GM23338 (cell line): ENCODE results near the gene NRP2. TPM values are rescaled to one million over a fixed set of nuclear protein-coding genes. Genes with fewer than 3 reads are reported as not detected.

Source experiments
- ATAC-seq: fragments of 200-7000 bp; cut with Tn5 transposase; 3 replicates; pipeline ENCODE4 v1.9.1; 2020
- DNase-seq: peaks from one replicate; pipeline ENCODE4 v3.0.0-alpha.2; 2015; ENCODE audit warnings: low spot score
- H2AFZ ChIP-seq: fragments of 200-600 bp; sonication (generic); 2 replicates; pipeline ENCODE4 v1.8.0; 2016; ENCODE audit warnings: antibody characterized with exemption, mild to moderate bottlenecking, moderate library complexity
- H3F3A ChIP-seq: fragments of 200-600 bp; sonication (generic); replicated peaks from 2 replicates; pipeline ENCODE4 v1.8.0; 2017; ENCODE audit warnings: antibody characterized with exemption, mixed run types, low read depth
- H3K27ac ChIP-seq: fragments of 200-600 bp; sonication (generic); 2 replicates; pipeline ENCODE4 v1.6.1; 2016; ENCODE audit warnings: low read depth
- H3K27me3 ChIP-seq: fragments of 200-600 bp; sonication (generic); 2 replicates; pipeline ENCODE4 v1.8.0; 2016; ENCODE audit warnings: mild to moderate bottlenecking, mixed run types, moderate library complexity; ENCODE audit not compliant: insufficient read depth
- H3K36me3 ChIP-seq: fragments of 200-600 bp; sonication (generic); 2 replicates; pipeline ENCODE4 v1.8.0; 2016; ENCODE audit warnings: mild to moderate bottlenecking; ENCODE audit not compliant: insufficient read depth
- H3K4me1 ChIP-seq: fragments of 200-600 bp; sonication (generic); 2 replicates; pipeline ENCODE4 v1.8.0; 2016; ENCODE audit warnings: mild to moderate bottlenecking, moderate library complexity; ENCODE audit not compliant: insufficient read depth
- H3K4me2 ChIP-seq: fragments of 200-600 bp; sonication (generic); 2 replicates; pipeline ENCODE4 v1.7.1; 2017; ENCODE audit warnings: mixed run types
- H3K4me3 ChIP-seq: fragments of 200-600 bp; sonication (generic); 2 replicates; pipeline ENCODE4 v1.6.1; 2016; ENCODE audit warnings: mixed run types
- H3K79me2 ChIP-seq: fragments of 200-600 bp; sonication (generic); replicated peaks from 2 replicates; pipeline ENCODE4 v1.8.0; 2017; ENCODE audit warnings: mild to moderate bottlenecking; ENCODE audit not compliant: insufficient read depth
- H3K9me2 ChIP-seq: fragments of 200-600 bp; sonication (generic); 2 replicates; pipeline ENCODE4 v1.8.0; 2017; ENCODE audit not compliant: insufficient read depth
- H4K20me1 ChIP-seq: fragments of 200-600 bp; sonication (generic); replicated peaks from 2 replicates; pipeline ENCODE4 v1.8.0; 2017; ENCODE audit warnings: mild to moderate bottlenecking; ENCODE audit not compliant: insufficient read depth
- H3K27ac Mint-ChIP-seq: 2 replicates; pipeline ENCODE4 v1.8.0; 2020; ENCODE audit warnings: inconsistent platforms, mild to moderate bottlenecking, moderate library complexity, mixed read lengths
- H3K27me3 Mint-ChIP-seq: 3 replicates; pipeline ENCODE4 v1.8.0; 2022; ENCODE audit warnings: low read depth, mild to moderate bottlenecking, moderate library complexity, mixed read lengths, inconsistent platforms; ENCODE audit not compliant: insufficient read depth, poor library complexity
- H3K36me3 Mint-ChIP-seq: 3 replicates; pipeline ENCODE4 v1.8.0; 2021; ENCODE audit warnings: low read depth, mild to moderate bottlenecking, inconsistent platforms, moderate library complexity, mixed read lengths
- H3K4me1 Mint-ChIP-seq: 3 replicates; pipeline ENCODE4 v1.8.0; 2020; ENCODE audit warnings: mild to moderate bottlenecking, inconsistent platforms, mixed read lengths
- H3K4me3 Mint-ChIP-seq: 3 replicates; pipeline ENCODE4 v1.8.0; 2021; ENCODE audit warnings: moderate library complexity, mild to moderate bottlenecking, inconsistent platforms, mixed read lengths
- H3K9me3 Mint-ChIP-seq: 3 replicates; pipeline ENCODE4 v1.8.0; 2020; ENCODE audit warnings: moderate library complexity, mild to moderate bottlenecking, inconsistent platforms, mixed read lengths
- CREB1 ChIP-seq: fragments of 250-450 bp; sonication (Bioruptor Pico); IDR thresholded peaks from 2 replicates; pipeline ENCODE4 v1.5.0; 2020; ENCODE audit warnings: low read depth, mild to moderate bottlenecking, moderate library complexity
- EZH2 ChIP-seq: fragments of 200-600 bp; sonication (generic); IDR thresholded peaks from one replicate; pipeline ENCODE4 v1.8.0; 2017; ENCODE audit warnings: antibody characterized with exemption, mild to moderate bottlenecking, low read depth; ENCODE audit not compliant: unreplicated experiment
- EZH2phosphoT487 ChIP-seq: fragments of 200-600 bp; sonication (generic); IDR thresholded peaks from one replicate; pipeline ENCODE4 v1.8.1; 2018; ENCODE audit warnings: antibody characterized with exemption; ENCODE audit not compliant: unreplicated experiment
- JUNB ChIP-seq: IDR thresholded peaks from one replicate; pipeline ENCODE4 v1.6.1; 2016; ENCODE audit warnings: antibody characterized with exemption; ENCODE audit not compliant: unreplicated experiment
- NANOG ChIP-seq: IDR thresholded peaks from 2 replicates; pipeline ENCODE4 v1.6.1; 2016; ENCODE audit warnings: antibody characterized with exemption, borderline replicate concordance
- POLR2AphosphoS5 ChIP-seq: IDR thresholded peaks from 2 replicates; pipeline ENCODE4 v1.6.1; 2016; ENCODE audit warnings: antibody characterized with exemption, low read depth
- STAT1 ChIP-seq: IDR thresholded peaks from one replicate; pipeline ENCODE4 v1.6.1; 2016; ENCODE audit warnings: antibody characterized with exemption; ENCODE audit not compliant: unreplicated experiment
- ZNF114 ChIP-seq: fragments of 250-450 bp; sonication (Bioruptor Pico); IDR thresholded peaks from 2 replicates; pipeline ENCODE4 v1.5.0; 2020; ENCODE audit warnings: mild to moderate bottlenecking, moderate library complexity
- ZNF331 ChIP-seq: fragments of 250-450 bp; sonication (Bioruptor Pico); IDR thresholded peaks from 2 replicates; pipeline ENCODE4 v1.5.0; 2020; ENCODE audit warnings: low read depth, mild to moderate bottlenecking, moderate library complexity
- polyA plus RNA-seq: library from polyadenylated mRNA; unstranded; fragments of >200 nt; fragmentation: Nextera tagmentation; extraction: Ambion mirVana; gene quantifications from 2 replicates; pipeline ENCODE4 v1.2.1, GENCODE V29; 2016
- total RNA-seq: library from RNA; depleted of rRNA; stranded (reverse); fragments of >200 nt; shearing (Covaris generic); gene quantifications from 2 replicates; pipeline ENCODE4 v1.2.3, GENCODE V29; 2014
- TF ChIP-seq, protein P1 (sequence below), 2 experiments: fragments of 200-600 bp in 1 of 2; sonication (generic) in 1 of 2; conservative IDR thresholded peaks; 2 replicates each; pipeline versions ENCODE4 v1.5.1 to v1.6.1; 2016 to 2017; ENCODE audit warnings: antibody characterized with exemption in 2 of 2, low read depth in 2 of 2, mild to moderate bottlenecking in 2 of 2, moderate library complexity in 1 of 2
- TF ChIP-seq, protein P2 (sequence below): IDR thresholded peaks from 2 replicates; pipeline ENCODE4 v1.6.1; 2016; ENCODE audit warnings: antibody characterized with exemption
- TF ChIP-seq, protein P3 (sequence below): IDR thresholded peaks from one replicate; pipeline ENCODE4 v1.6.1; 2018; ENCODE audit warnings: antibody characterized with exemption; ENCODE audit not compliant: unreplicated experiment
- TF ChIP-seq, protein P4 (sequence below): fragments of 250-450 bp; sonication (Bioruptor Pico); IDR thresholded peaks from 2 replicates; pipeline ENCODE4 v1.5.0; 2020; ENCODE audit warnings: mild to moderate bottlenecking, moderate library complexity

NRP2 gene
- total and polyA plus RNA-seq, 2 experiments from 2014 or later = 18.4 to 22.0 TPM

- no peak for ATAC-seq
- Histone ChIP-seq H2AFZ (no peak overlapping the region), H3F3A (no peaks in the 10 kb centered on the region), H3K4me3 (no peak overlapping the region), H3K9me2 (no peaks in the 10 kb centered on the region), H3K27ac (no peak overlapping the region), H4K20me1 (no peaks in the 10 kb centered on the region), H3K4me1 (no peaks in the 10 kb centered on the region; the same call in 1 of the 2 replicates), H3K36me3 (0 out of 2 replicates have a peak, but pooled peaks cover 4% of the 10 kb centered on the region), H3K4me2 (no peak overlapping the region), H3K27me3 (no peaks in the 10 kb centered on the region), H3K79me2 (no peaks in the 10 kb centered on the region)
- Mint-ChIP-seq H3K27me3 (peaks cover 10% of the 10 kb centered on the region), H3K27ac (no peak overlapping the region), H3K36me3 (no peaks in the 10 kb centered on the region), H3K4me3 (no peak overlapping the region), H3K4me1 (peaks cover 11% of the 10 kb centered on the region), H3K9me3 (no peaks in the 10 kb centered on the region)
- DNase-seq = no peak
- TF ChIP-seq, protein P1, sequence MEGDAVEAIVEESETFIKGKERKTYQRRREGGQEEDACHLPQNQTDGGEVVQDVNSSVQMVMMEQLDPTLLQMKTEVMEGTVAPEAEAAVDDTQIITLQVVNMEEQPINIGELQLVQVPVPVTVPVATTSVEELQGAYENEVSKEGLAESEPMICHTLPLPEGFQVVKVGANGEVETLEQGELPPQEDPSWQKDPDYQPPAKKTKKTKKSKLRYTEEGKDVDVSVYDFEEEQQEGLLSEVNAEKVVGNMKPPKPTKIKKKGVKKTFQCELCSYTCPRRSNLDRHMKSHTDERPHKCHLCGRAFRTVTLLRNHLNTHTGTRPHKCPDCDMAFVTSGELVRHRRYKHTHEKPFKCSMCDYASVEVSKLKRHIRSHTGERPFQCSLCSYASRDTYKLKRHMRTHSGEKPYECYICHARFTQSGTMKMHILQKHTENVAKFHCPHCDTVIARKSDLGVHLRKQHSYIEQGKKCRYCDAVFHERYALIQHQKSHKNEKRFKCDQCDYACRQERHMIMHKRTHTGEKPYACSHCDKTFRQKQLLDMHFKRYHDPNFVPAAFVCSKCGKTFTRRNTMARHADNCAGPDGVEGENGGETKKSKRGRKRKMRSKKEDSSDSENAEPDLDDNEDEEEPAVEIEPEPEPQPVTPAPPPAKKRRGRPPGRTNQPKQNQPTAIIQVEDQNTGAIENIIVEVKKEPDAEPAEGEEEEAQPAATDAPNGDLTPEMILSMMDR (conservative IDR thresholded peaks at IDR 0.05; ENCODE audit: low read depth in 2 of 2) = no peak
- no peak for TF ChIP-seq JUNB
- TF ChIP-seq, protein P2, sequence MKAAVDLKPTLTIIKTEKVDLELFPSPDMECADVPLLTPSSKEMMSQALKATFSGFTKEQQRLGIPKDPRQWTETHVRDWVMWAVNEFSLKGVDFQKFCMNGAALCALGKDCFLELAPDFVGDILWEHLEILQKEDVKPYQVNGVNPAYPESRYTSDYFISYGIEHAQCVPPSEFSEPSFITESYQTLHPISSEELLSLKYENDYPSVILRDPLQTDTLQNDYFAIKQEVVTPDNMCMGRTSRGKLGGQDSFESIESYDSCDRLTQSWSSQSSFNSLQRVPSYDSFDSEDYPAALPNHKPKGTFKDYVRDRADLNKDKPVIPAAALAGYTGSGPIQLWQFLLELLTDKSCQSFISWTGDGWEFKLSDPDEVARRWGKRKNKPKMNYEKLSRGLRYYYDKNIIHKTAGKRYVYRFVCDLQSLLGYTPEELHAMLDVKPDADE = no peak
- TF ChIP-seq ZNF114 (CRISPR knock-in tag) = no peak
- TF ChIP-seq, protein P3, sequence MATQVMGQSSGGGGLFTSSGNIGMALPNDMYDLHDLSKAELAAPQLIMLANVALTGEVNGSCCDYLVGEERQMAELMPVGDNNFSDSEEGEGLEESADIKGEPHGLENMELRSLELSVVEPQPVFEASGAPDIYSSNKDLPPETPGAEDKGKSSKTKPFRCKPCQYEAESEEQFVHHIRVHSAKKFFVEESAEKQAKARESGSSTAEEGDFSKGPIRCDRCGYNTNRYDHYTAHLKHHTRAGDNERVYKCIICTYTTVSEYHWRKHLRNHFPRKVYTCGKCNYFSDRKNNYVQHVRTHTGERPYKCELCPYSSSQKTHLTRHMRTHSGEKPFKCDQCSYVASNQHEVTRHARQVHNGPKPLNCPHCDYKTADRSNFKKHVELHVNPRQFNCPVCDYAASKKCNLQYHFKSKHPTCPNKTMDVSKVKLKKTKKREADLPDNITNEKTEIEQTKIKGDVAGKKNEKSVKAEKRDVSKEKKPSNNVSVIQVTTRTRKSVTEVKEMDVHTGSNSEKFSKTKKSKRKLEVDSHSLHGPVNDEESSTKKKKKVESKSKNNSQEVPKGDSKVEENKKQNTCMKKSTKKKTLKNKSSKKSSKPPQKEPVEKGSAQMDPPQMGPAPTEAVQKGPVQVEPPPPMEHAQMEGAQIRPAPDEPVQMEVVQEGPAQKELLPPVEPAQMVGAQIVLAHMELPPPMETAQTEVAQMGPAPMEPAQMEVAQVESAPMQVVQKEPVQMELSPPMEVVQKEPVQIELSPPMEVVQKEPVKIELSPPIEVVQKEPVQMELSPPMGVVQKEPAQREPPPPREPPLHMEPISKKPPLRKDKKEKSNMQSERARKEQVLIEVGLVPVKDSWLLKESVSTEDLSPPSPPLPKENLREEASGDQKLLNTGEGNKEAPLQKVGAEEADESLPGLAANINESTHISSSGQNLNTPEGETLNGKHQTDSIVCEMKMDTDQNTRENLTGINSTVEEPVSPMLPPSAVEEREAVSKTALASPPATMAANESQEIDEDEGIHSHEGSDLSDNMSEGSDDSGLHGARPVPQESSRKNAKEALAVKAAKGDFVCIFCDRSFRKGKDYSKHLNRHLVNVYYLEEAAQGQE = no peak
- no peak for TF ChIP-seq EZH2phosphoT487
- TF ChIP-seq, protein P4, sequence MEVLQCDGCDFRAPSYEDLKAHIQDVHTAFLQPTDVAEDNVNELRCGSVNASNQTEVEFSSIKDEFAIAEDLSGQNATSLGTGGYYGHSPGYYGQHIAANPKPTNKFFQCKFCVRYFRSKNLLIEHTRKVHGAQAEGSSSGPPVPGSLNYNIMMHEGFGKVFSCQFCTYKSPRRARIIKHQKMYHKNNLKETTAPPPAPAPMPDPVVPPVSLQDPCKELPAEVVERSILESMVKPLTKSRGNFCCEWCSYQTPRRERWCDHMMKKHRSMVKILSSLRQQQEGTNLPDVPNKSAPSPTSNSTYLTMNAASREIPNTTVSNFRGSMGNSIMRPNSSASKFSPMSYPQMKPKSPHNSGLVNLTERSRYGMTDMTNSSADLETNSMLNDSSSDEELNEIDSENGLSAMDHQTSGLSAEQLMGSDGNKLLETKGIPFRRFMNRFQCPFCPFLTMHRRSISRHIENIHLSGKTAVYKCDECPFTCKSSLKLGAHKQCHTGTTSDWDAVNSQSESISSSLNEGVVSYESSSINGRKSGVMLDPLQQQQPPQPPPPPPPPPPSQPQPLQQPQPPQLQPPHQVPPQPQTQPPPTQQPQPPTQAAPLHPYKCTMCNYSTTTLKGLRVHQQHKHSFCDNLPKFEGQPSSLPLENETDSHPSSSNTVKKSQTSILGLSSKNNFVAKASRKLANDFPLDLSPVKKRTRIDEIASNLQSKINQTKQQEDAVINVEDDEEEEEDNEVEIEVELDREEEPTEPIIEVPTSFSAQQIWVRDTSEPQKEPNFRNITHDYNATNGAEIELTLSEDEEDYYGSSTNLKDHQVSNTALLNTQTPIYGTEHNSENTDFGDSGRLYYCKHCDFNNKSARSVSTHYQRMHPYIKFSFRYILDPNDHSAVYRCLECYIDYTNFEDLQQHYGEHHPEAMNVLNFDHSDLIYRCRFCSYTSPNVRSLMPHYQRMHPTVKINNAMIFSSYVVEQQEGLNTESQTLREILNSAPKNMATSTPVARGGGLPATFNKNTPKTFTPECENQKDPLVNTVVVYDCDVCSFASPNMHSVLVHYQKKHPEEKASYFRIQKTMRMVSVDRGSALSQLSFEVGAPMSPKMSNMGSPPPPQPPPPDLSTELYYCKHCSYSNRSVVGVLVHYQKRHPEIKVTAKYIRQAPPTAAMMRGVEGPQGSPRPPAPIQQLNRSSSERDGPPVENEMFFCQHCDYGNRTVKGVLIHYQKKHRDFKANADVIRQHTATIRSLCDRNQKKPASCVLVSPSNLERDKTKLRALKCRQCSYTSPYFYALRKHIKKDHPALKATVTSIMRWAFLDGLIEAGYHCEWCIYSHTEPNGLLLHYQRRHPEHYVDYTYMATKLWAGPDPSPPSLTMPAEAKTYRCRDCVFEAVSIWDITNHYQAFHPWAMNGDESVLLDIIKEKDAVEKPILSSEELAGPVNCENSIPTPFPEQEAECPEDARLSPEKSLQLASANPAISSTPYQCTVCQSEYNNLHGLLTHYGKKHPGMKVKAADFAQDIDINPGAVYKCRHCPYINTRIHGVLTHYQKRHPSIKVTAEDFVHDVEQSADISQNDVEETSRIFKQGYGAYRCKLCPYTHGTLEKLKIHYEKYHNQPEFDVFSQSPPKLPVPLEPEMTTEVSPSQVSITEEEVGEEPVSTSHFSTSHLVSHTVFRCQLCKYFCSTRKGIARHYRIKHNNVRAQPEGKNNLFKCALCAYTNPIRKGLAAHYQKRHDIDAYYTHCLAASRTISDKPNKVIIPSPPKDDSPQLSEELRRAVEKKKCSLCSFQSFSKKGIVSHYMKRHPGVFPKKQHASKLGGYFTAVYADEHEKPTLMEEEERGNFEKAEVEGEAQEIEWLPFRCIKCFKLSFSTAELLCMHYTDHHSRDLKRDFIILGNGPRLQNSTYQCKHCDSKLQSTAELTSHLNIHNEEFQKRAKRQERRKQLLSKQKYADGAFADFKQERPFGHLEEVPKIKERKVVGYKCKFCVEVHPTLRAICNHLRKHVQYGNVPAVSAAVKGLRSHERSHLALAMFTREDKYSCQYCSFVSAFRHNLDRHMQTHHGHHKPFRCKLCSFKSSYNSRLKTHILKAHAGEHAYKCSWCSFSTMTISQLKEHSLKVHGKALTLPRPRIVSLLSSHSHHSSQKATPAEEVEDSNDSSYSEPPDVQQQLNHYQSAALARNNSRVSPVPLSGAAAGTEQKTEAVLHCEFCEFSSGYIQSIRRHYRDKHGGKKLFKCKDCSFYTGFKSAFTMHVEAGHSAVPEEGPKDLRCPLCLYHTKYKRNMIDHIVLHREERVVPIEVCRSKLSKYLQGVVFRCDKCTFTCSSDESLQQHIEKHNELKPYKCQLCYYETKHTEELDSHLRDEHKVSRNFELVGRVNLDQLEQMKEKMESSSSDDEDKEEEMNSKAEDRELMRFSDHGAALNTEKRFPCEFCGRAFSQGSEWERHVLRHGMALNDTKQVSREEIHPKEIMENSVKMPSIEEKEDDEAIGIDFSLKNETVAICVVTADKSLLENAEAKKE (CRISPR knock-in tag) = no peak
- no peak for TF ChIP-seq POLR2AphosphoS5
- TF ChIP-seq ZNF331 = no peak
- no peak for TF ChIP-seq NANOG
- TF ChIP-seq STAT1 = no peak
- no peak for TF ChIP-seq EZH2
- no peak for TF ChIP-seq CREB1 (CRISPR knock-in tag)
Observed at GRCh38 chr2:205771031-205771430, 88.7 kb downstream of the NRP2 start.
